RWPE2 (cell line): ENCODE results near the gene LIMK1.
"Not testable (repeated sequence)": the region's sequence is repeated elsewhere in the genome, so short reads cannot be mapped to it uniquely, and the experiment has no call there.

ENCODE experiments used
- ATAC-seq: fragments of 200-7000 bp; cut with Tn5 transposase; 3 replicates; pipeline ENCODE4 v1.9.1; 2021; ENCODE audit warnings: low read depth
- DNase-seq: peaks from one replicate; pipeline ENCODE4 v3.0.0-alpha.2; 2020; ENCODE audit warnings: low spot score
- H3K27ac ChIP-seq: fragments of 450-650 bp; 2 replicates; pipeline ENCODE4 v1.5.1; 2017; ENCODE audit warnings: mild to moderate bottlenecking; ENCODE audit not compliant: poor library complexity, severe bottlenecking
- H3K27me3 ChIP-seq: fragments of 250-450 bp; sonication (Bioruptor Pico); 2 replicates; pipeline ENCODE4 v1.5.1; 2021; ENCODE audit warnings: mild to moderate bottlenecking, moderate library complexity; ENCODE audit not compliant: insufficient read depth, poor library complexity, severe bottlenecking
- H3K36me3 ChIP-seq: fragments of 250-450 bp; sonication (Bioruptor Pico); 2 replicates; pipeline ENCODE4 v1.5.1; 2020; ENCODE audit warnings: low read depth, mild to moderate bottlenecking, moderate library complexity
- H3K4me1 ChIP-seq: fragments of 250-450 bp; sonication (Bioruptor Pico); 2 replicates; pipeline ENCODE4 v1.5.1; 2021; ENCODE audit warnings: mild to moderate bottlenecking, moderate library complexity; ENCODE audit not compliant: insufficient read depth, poor library complexity, severe bottlenecking
- H3K4me3 ChIP-seq: fragments of 250-450 bp; sonication (Bioruptor Pico); 2 replicates; pipeline ENCODE4 v1.5.1; 2021; ENCODE audit warnings: mild to moderate bottlenecking, moderate library complexity; ENCODE audit not compliant: severe bottlenecking
- H3K9me3 ChIP-seq: fragments of 250-450 bp; sonication (Bioruptor Pico); 2 replicates; pipeline ENCODE4 v1.5.1; 2021; ENCODE audit warnings: mild to moderate bottlenecking, moderate library complexity; ENCODE audit not compliant: severe bottlenecking
- TF ChIP-seq, protein P1 (sequence below): fragments of 450-650 bp; IDR thresholded peaks from one replicate; pipeline ENCODE4 v1.5.1; 2017; ENCODE audit warnings: mild to moderate bottlenecking, moderate library complexity; ENCODE audit not compliant: poor library complexity, severe bottlenecking

The LIMK1 gene

DNA sequence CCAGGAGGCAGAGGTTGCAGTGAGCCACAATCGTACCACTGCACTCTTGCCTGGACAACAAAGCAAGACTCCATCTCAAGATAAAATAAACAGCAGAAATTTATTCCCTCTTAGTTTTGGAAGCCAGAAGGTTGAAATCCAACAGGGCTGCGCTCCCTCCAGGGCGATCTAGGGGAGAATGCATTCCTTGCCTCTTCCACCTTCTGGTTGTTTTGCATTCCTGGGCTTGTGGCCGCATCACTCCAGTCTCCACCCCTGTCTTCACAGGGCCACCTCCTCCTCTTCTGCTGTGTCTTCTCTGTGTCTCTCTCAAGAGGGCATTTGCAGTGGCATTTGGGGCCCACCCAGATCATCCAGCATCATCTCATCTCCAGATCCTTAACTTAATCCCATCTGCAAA lies 36.2 kb downstream of the LIMK1 start:
- peaks cover 19% of the 10 kb centered on the region for H3K36me3 ChIP-seq
- no peaks in the 10 kb centered on the region for H3K4me1 ChIP-seq
- no peak for DNase-seq
- H3K27ac ChIP-seq, result no peak overlapping the region
- no peak for ATAC-seq
- H3K9me3 ChIP-seq, result no peaks in the 10 kb centered on the region
- H3K27me3 ChIP-seq, result no peaks in the 10 kb centered on the region
- TF ChIP-seq, protein P1, sequence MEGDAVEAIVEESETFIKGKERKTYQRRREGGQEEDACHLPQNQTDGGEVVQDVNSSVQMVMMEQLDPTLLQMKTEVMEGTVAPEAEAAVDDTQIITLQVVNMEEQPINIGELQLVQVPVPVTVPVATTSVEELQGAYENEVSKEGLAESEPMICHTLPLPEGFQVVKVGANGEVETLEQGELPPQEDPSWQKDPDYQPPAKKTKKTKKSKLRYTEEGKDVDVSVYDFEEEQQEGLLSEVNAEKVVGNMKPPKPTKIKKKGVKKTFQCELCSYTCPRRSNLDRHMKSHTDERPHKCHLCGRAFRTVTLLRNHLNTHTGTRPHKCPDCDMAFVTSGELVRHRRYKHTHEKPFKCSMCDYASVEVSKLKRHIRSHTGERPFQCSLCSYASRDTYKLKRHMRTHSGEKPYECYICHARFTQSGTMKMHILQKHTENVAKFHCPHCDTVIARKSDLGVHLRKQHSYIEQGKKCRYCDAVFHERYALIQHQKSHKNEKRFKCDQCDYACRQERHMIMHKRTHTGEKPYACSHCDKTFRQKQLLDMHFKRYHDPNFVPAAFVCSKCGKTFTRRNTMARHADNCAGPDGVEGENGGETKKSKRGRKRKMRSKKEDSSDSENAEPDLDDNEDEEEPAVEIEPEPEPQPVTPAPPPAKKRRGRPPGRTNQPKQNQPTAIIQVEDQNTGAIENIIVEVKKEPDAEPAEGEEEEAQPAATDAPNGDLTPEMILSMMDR, result no peak
- no peak overlapping the region for H3K4me3 ChIP-seq

DNA sequence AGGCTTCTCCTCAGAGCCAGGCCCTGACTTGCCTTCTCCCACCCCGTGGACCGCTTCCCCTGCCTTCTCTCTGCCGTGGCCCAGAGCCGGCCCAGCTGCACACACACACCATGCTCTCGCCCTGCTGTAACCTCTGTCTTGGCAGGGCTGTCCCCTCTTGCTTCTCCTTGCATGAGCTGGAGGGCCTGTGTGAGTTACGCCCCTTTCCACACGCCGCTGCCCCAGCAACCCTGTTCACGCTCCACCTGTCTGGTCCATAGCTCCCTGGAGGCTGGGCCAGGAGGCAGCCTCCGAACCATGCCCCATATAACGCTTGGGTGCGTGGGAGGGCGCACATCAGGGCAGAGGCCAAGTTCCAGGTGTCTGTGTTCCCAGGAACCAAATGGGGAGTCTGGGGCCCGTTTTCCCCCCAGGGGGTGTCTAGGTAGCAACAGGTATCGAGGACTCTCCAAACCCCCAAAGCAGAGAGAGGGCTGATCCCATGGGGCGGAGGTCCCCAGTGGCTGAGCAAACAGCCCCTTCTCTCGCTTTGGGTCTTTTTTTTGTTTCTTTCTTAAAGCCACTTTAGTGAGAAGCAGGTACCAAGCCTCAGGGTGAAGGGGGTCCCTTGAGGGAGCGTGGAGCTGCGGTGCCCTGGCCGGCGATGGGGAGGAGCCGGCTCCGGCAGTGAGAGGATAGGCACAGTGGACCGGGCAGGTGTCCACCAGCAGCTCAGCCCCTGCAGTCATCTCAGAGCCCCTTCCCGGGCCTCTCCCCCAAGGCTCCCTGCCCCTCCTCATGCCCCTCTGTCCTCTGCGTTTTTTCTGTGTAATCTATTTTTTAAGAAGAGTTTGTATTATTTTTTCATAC lies 38.0 kb downstream of the LIMK1 start:
- no peaks in the 10 kb centered on the region for H3K4me1 ChIP-seq
- H3K27me3 ChIP-seq, result no peaks in the 10 kb centered on the region
- ATAC-seq, result no peak
- no peak overlapping the region for H3K27ac ChIP-seq
- no peak for DNase-seq
- no peaks in the 10 kb centered on the region for H3K9me3 ChIP-seq
- TF ChIP-seq, protein P1, result no peak
- H3K36me3 ChIP-seq, result peaks cover 19% of the 10 kb centered on the region
- H3K4me3 ChIP-seq, result no peak overlapping the region

DNA sequence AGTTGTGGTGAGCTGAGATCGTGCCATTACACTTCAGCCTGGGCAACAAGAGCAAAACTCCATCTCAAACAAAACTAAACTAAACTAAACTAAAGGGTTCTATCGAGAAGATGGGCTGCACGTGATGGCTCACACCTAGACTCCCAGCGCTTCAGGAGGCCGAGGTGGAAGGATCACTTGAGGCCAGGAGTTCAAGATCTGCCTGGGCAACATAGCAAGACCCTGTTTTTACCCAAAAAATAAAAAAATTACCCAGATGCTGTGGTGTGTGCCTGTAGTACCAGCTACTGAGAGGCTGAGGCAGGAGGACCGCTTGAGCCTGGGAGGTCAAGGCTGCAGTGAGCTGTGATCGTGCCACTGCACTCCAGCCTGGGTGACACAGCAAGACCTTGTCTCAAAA lies 40.3 kb downstream of the LIMK1 start:
- not testable (repeated sequence) for H3K4me1 ChIP-seq, ATAC-seq

DNA sequence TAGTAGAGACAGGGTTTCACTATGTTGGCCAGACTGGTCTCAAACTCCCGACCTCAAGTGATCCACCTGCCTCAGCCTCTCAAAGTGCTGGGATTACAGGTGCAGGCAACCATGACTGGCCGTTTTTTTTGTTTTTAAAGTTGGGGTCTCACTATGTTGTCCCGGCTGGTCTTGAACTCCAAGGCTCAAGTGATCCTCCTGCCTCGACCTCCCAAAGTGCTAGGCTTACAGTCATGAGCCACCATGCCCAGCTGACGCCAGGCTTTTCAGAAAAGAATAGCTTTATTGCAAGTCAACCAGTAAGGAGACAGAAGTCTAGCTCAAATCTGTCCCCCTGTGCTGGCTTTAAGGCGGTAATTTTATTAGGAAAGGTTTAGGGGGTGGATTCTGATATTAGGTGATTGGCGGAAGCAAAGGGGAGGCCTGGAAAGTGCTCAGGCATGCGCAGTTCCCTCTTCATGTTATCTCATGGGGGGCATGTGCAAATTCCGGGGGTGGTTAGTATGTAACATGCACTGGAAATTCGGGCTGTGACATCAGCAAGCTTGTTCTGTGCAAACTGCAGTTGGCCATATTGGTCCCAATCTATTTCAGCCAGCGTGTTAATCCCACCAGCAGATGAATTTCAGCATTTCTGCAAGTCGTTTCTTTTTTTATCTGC lies 42.7 kb downstream of the LIMK1 start:
- no peak overlapping the region for H3K4me3 ChIP-seq
- no peaks in the 10 kb centered on the region for H3K27me3 ChIP-seq
- TF ChIP-seq, protein P1, result no peak
- H3K27ac ChIP-seq, result no peak overlapping the region
- ATAC-seq, result no peak
- H3K36me3 ChIP-seq, result no peaks in the 10 kb centered on the region; the same call in 1 of the 2 replicates
- no peaks in the 10 kb centered on the region for H3K9me3 ChIP-seq
- DNase-seq, result no peak
- no peaks in the 10 kb centered on the region for H3K4me1 ChIP-seq

More for the DNA sequence above, 40.3 kb downstream of the LIMK1 start:
- peaks cover 13% of the 10 kb centered on the region for H3K36me3 ChIP-seq
- not testable (repeated sequence) for DNase-seq, H3K27ac ChIP-seq, H3K4me3 ChIP-seq, H3K9me3 ChIP-seq, H3K27me3 ChIP-seq

DNA sequence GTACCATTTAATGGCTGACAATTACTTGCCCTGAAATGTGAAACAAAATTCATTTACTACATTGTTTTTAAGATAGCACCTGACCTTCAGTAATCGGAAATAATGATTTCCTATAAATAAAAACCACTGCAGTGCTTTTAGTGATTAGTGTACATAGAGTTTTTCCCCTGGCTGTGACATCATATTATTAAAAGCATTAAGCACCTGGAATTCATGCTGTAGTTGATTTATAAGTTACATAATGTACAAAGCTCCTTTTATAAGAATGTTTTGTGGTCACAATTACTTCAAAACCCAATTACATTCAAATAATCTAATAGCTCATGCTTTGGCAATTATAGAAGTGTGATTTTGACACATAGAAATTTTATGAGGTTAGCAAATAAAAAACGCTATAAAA lies 46.3 kb downstream of the LIMK1 start:
- Histone ChIP-seq H3K27ac (no peak overlapping the region), H3K4me3 (no peak overlapping the region), H3K9me3 (no peaks in the 10 kb centered on the region), H3K4me1 (peaks cover 12% of the 10 kb centered on the region), H3K36me3 (no peaks in the 10 kb centered on the region), H3K27me3 (no peaks in the 10 kb centered on the region)
- TF ChIP-seq, protein P1, result no peak
- DNase-seq (no peak), ATAC-seq (no peak)
